ENCODE results near the gene B4GALT3. TPM values are rescaled to one million over a fixed set of nuclear protein-coding genes. Genes with fewer than 3 reads are reported as not detected.

The B4GALT3 gene
- total RNA-seq, 1 experiment from 2014 or later, result 59.2 TPM

DNA sequence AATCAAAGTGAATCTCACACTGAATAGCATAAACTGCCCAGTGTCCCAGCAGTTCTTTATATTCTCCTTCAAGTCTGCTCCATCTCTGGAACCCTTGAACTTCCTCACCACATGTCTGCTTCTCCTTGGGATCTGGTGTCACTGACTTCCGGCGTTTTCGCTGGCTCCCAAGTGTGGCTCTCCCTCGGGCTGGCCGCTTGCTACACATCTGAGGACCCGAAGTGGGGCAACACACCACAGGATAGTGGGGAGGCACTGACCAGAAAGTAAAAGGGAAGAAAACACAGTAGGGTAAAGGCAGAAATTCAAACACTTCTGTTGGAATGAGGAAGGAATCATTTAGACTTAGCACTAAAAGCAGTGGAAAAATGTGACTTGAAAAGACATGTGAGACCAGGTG is 54.3 kb downstream of the B4GALT3 start:
- no peak overlapping the region for H3K4me3 Mint-ChIP-seq (ENCODE audit: low read depth, unreplicated experiment)
- no peak overlapping the region for H3K27ac Mint-ChIP-seq (ENCODE audit: unreplicated experiment)
- no TSS peak for BruUV-seq (replicated peaks)
- TF ChIP-seq, protein P1, sequence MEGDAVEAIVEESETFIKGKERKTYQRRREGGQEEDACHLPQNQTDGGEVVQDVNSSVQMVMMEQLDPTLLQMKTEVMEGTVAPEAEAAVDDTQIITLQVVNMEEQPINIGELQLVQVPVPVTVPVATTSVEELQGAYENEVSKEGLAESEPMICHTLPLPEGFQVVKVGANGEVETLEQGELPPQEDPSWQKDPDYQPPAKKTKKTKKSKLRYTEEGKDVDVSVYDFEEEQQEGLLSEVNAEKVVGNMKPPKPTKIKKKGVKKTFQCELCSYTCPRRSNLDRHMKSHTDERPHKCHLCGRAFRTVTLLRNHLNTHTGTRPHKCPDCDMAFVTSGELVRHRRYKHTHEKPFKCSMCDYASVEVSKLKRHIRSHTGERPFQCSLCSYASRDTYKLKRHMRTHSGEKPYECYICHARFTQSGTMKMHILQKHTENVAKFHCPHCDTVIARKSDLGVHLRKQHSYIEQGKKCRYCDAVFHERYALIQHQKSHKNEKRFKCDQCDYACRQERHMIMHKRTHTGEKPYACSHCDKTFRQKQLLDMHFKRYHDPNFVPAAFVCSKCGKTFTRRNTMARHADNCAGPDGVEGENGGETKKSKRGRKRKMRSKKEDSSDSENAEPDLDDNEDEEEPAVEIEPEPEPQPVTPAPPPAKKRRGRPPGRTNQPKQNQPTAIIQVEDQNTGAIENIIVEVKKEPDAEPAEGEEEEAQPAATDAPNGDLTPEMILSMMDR (IDR thresholded peaks at IDR 0.05; ENCODE audit: unreplicated experiment), result no peak
- DNase-seq, result no peak
- no peaks in the 10 kb centered on the region for H3K27me3 Mint-ChIP-seq (ENCODE audit: unreplicated experiment)
- peaks cover 84% of the 10 kb centered on the region for H3K36me3 Mint-ChIP-seq (ENCODE audit: insufficient read depth, unreplicated experiment)
- intact Hi-C loops (cut with micrococcal nuclease; ENCODE audit: unreplicated experiment), result no loop called here
- H3K9me3 Mint-ChIP-seq (ENCODE audit: low read depth, unreplicated experiment), result no peaks in the 10 kb centered on the region
- H3K4me1 Mint-ChIP-seq (ENCODE audit: low read depth, unreplicated experiment), result peaks cover 16% of the 10 kb centered on the region
- CTCF ChIA-PET, result no interaction called here

DNA sequence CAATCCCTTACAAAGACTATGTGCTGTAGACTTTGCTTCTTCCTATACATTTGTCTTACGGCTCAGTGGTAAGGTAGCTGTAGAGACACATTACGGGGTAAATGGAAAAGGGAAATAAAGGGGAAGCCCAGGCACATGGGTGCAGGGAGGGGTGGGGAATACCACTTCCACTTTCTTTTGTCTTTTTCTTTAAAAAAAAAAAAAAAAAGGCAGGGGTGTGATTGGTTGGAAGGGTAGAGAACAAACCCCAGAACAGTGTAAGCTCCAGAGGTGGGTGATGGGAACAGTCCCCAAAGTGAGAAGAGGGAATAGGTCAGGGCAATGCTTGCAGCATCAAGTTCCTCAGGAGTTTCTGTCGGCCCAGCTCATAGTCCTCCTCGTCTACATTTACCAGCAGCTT is 55.5 kb downstream of the B4GALT3 start:
- Mint-ChIP-seq H3K36me3 (ENCODE audit: insufficient read depth, unreplicated experiment) (peaks cover 90% of the 10 kb centered on the region), H3K27me3 (ENCODE audit: unreplicated experiment) (no peaks in the 10 kb centered on the region), H3K27ac (ENCODE audit: unreplicated experiment) (no peak overlapping the region), H3K4me3 (ENCODE audit: low read depth, unreplicated experiment) (no peak overlapping the region), H3K9me3 (ENCODE audit: low read depth, unreplicated experiment) (no peaks in the 10 kb centered on the region), H3K4me1 (ENCODE audit: low read depth, unreplicated experiment) (peaks cover 16% of the 10 kb centered on the region)
- CTCF ChIA-PET, result interaction anchor here (0.7 to 0.8 kb wide), 2 partner anchors 104 to 151 kb away, joined by 4 to 9 read pairs; partner anchors contain the start of gene TOMM40L
- BruUV-seq (replicated peaks), result no TSS peak
- DNase-seq, result no peak
- intact Hi-C loops (cut with micrococcal nuclease; ENCODE audit: unreplicated experiment), result no loop called here
- TF ChIP-seq, protein P1 (IDR thresholded peaks at IDR 0.05; ENCODE audit: unreplicated experiment), result no peak

Small RNAs within 50 kb of the gene (microRNA-seq; reads per million reads assigned to microRNA genes)
- 1.1 reads per million for gene MIR5187

Other genes with a start within 250 kb of the B4GALT3 start
- gene ITLN2, start 222.7 kb downstream of the B4GALT3 start, total RNA-seq (2022), result not detected in 2 replicates
- 157 and 173 TPM in 2 replicates for gene F11R, start 156.4 kb downstream of the B4GALT3 start, total RNA-seq (2022)
- gene TSTD1, start 138.5 kb downstream of the B4GALT3 start, total RNA-seq (2022), result 67.6 and 74.1 TPM in 2 replicates
- 72.1 and 75.4 TPM in 2 replicates for gene USF1, start 131.5 kb downstream of the B4GALT3 start, total RNA-seq (2022)
- 1.7 and 2.9 TPM in 2 replicates for gene ARHGAP30, start 107.6 kb downstream of the B4GALT3 start, total RNA-seq (2022)
- 24.9 and 42.4 TPM in 2 replicates for gene NECTIN4, start 87.9 kb downstream of the B4GALT3 start, total RNA-seq (2022)
- 5.3 and 7.0 TPM in 2 replicates for gene KLHDC9, start 79.1 kb downstream of the B4GALT3 start, total RNA-seq (2022)
- 121 and 129 TPM in 2 replicates for gene PFDN2, start 59.5 kb downstream of the B4GALT3 start, total RNA-seq (2022)
- 49.8 and 52.9 TPM in 2 replicates for gene NIT1, start 59.4 kb downstream of the B4GALT3 start, total RNA-seq (2022)
- gene DEDD, start 44.8 kb downstream of the B4GALT3 start, total RNA-seq (2022), result 40.4 and 45.7 TPM in 2 replicates
- 77.5 and 85.8 TPM in 2 replicates for gene UFC1, start 23.5 kb downstream of the B4GALT3 start, total RNA-seq (2022)
- gene USP21, start 18.0 kb downstream of the B4GALT3 start, total RNA-seq (2022), result 35.8 and 40.9 TPM in 2 replicates
- 25.7 and 27.1 TPM in 2 replicates for gene PPOX, start 11.1 kb downstream of the B4GALT3 start, total RNA-seq (2022)
- gene ADAMTS4, start 21.5 kb upstream of the B4GALT3 start, total RNA-seq (2022), result not detected in 2 replicates
- gene NDUFS2, start 24.9 kb upstream of the B4GALT3 start, total RNA-seq (2022), result 91.3 and 98.3 TPM in 2 replicates
- gene FCER1G, start 37.8 kb upstream of the B4GALT3 start, total RNA-seq (2022), result not detected in 2 replicates
- not detected in 2 replicates for gene APOA2, start 46.1 kb upstream of the B4GALT3 start, total RNA-seq (2022)
- gene TOMM40L, start 48.6 kb upstream of the B4GALT3 start, total RNA-seq (2022), result 14.1 and 15.0 TPM in 2 replicates
- not detected in 2 replicates for gene NR1I3, start 60.7 kb upstream of the B4GALT3 start, total RNA-seq (2022)
- not detected in 2 replicates for gene PCP4L1, start 81.2 kb upstream of the B4GALT3 start, total RNA-seq (2022)
- gene MPZ, start 132.5 kb upstream of the B4GALT3 start, total RNA-seq (2022), result 0.37 and 0.47 TPM in 2 replicates
- 242 and 245 TPM in 2 replicates for gene SDHC, start 136.9 kb upstream of the B4GALT3 start, total RNA-seq (2022)
- not detected in 2 replicates for gene CFAP126, start 190.4 kb upstream of the B4GALT3 start, total RNA-seq (2022)

Measured in Calu3 (cell line).